ENCODE measurements around the gene FCSK.

DNA sequence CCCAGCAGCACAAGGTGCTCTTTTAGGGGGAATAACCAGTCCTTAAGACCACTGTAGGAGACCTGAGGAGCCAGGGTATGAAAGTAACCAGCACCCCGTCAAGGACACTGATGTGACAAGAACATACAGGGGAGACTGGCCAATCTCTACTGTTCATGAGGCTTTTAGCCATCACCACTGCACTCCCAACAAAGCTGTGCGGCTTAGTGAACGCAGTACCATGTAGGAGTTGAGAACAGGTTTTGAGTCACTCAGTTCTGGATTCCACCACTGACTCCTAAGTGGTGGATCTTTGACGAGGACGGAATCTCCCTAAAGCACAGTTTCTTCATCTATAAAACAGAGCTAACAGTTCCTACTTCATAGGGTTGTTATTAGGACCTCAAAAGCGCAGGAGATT is 42.1 kb downstream of the FCSK start:
- TF ChIP-seq, protein P1, sequence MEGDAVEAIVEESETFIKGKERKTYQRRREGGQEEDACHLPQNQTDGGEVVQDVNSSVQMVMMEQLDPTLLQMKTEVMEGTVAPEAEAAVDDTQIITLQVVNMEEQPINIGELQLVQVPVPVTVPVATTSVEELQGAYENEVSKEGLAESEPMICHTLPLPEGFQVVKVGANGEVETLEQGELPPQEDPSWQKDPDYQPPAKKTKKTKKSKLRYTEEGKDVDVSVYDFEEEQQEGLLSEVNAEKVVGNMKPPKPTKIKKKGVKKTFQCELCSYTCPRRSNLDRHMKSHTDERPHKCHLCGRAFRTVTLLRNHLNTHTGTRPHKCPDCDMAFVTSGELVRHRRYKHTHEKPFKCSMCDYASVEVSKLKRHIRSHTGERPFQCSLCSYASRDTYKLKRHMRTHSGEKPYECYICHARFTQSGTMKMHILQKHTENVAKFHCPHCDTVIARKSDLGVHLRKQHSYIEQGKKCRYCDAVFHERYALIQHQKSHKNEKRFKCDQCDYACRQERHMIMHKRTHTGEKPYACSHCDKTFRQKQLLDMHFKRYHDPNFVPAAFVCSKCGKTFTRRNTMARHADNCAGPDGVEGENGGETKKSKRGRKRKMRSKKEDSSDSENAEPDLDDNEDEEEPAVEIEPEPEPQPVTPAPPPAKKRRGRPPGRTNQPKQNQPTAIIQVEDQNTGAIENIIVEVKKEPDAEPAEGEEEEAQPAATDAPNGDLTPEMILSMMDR (IDR thresholded peaks at IDR 0.05; ENCODE audit: control extremely low read depth in 1 of 3, insufficient read depth in 1 of 3, low read depth in 1 of 3, low read length in 3 of 3): no peak
- no peak for TF ChIP-seq CBX5 (IDR thresholded peaks at IDR 0.05; ENCODE audit: low read depth, low read length)
- TF ChIP-seq CREB1 (IDR thresholded peaks at IDR 0.05): no peak
- TF ChIP-seq, protein P2, sequence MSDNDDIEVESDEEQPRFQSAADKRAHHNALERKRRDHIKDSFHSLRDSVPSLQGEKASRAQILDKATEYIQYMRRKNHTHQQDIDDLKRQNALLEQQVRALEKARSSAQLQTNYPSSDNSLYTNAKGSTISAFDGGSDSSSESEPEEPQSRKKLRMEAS (IDR thresholded peaks at IDR 0.05): no peak
